Activated naive CD4-positive, alpha-beta T cell treated with anti-CD3 and anti-CD28 coated beads, Interleukin-2, amount 50 U/mL, for 24 hours (primary cell): ENCODE data around the gene AADAC.
"Not testable (repeated sequence)": the region's sequence is repeated elsewhere in the genome, so short reads cannot be mapped to it uniquely, and the experiment has no call there.

Experiments
- H3K27ac Mint-ChIP-seq: one replicate; pipeline ENCODE4 v1.8.0; 2021; ENCODE audit warnings: mild to moderate bottlenecking, mixed read lengths
- H3K27me3 Mint-ChIP-seq: one replicate; pipeline ENCODE4 v1.8.0; 2021; ENCODE audit warnings: mixed read lengths
- H3K36me3 Mint-ChIP-seq: one replicate; pipeline ENCODE4 v1.8.0; 2021; ENCODE audit warnings: mixed read lengths
- H3K4me1 Mint-ChIP-seq: one replicate; pipeline ENCODE4 v1.8.0; 2021; ENCODE audit warnings: mixed read lengths
- H3K4me3 Mint-ChIP-seq: one replicate; pipeline ENCODE4 v1.8.0; 2021; ENCODE audit warnings: mild to moderate bottlenecking, mixed read lengths
- H3K9me3 Mint-ChIP-seq: one replicate; pipeline ENCODE4 v1.8.0; 2021; ENCODE audit warnings: mixed read lengths

Gene AADAC, protein sequence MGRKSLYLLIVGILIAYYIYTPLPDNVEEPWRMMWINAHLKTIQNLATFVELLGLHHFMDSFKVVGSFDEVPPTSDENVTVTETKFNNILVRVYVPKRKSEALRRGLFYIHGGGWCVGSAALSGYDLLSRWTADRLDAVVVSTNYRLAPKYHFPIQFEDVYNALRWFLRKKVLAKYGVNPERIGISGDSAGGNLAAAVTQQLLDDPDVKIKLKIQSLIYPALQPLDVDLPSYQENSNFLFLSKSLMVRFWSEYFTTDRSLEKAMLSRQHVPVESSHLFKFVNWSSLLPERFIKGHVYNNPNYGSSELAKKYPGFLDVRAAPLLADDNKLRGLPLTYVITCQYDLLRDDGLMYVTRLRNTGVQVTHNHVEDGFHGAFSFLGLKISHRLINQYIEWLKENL

DNA sequence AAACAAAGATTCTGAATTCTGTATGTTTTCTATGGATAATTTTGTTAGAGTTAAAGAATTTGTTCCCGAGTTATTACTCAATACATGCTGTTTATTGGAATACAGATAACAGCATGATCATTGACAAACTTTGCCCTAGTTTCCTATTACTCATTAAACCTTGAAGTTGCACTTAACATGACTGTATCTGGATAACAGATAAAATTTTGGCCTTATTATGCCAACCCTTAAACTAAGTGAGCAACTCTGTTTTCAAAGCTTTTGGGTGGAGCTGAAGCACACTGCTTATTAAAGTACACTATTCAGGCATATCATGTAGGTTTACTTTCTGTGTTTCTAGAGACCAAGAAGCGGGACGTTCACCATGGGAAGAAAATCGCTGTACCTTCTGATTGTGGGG is at the start of gene AADAC:
AADAC (plus strand) TSS at position 318 of the 400 bp plus-strand sequence; CDS start at position 365, 47 bp downstream.
- peaks cover under 1% of the 10 kb centered on the region for H3K9me3 Mint-ChIP-seq

DNA sequence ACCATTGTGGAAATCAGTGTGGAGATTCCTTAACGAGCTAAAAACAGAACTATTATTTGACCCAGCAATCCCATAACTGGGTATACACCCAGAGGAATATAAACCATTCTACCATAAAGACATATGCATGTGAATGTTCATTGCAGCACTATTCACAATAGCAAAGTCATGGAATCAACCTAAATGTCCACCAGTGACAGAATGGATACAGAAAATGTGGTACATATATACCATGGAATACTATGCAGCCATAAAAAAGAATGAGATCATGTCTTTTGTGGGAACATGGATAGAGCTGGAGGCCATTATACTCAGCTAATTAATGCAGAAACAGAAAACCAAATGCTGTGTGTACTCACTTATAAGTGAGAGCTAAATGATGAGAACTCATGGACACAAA is 49.2 kb upstream of the AADAC start:
- H3K9me3 Mint-ChIP-seq, H3K4me3 Mint-ChIP-seq, H3K27me3 Mint-ChIP-seq, H3K4me1 Mint-ChIP-seq, H3K36me3 Mint-ChIP-seq, H3K27ac Mint-ChIP-seq: not testable (repeated sequence)

More for the DNA sequence above, at the start of gene AADAC:
- no peak within 1 kb of the TSS for H3K4me3 Mint-ChIP-seq
- no peaks in the 10 kb centered on the region for H3K36me3 Mint-ChIP-seq
- no peaks in the 10 kb centered on the region for H3K4me1 Mint-ChIP-seq
- H3K27ac Mint-ChIP-seq: no peak within 1 kb of the TSS
- H3K27me3 Mint-ChIP-seq: peaks cover 6% of the 10 kb centered on the region

DNA sequence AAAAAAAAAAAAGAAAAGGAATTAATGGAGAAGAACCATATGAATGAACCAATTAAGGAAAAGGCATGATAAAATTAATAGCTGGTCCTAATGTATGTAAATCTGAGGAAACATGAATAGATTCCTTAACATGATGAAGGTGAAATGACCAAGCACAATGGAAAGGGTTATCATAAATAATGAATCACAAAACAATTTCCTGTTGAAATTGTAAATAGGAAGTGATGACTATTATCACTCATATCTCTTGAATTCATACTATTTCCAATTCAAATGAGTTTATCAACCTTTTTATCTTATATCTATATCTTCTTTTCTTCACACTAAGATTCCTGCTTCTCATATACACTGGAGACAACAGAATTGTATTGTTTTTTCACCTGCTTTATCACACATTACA is 48.2 kb upstream of the AADAC start:
- peaks cover 3% of the 10 kb centered on the region for H3K27me3 Mint-ChIP-seq

DNA sequence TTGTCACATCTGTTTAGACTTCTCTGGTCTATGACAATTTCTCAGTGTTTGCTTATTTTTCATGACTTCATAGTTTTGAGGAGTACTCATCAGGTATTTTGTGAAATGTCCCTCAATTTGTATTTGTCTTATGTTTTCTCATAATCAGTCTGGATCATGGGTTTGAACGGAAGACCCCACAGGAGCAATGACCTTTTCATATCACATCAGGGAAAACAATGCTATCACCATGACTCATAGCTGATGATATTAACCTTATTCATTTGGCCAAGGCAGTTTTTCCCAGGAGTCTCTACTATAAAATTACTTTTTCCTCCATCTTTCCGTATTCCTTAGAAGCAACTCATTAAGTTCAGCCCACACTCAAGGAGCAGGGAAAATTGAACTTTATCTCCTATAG is 47.5 kb upstream of the AADAC start:
- Mint-ChIP-seq H3K36me3 (no peaks in the 10 kb centered on the region), H3K4me1 (no peaks in the 10 kb centered on the region), H3K9me3 (no peaks in the 10 kb centered on the region), H3K4me3 (no peak overlapping the region), H3K27ac (no peak overlapping the region), H3K27me3 (peaks cover 3% of the 10 kb centered on the region)

More for the DNA sequence above, 48.2 kb upstream of the AADAC start:
- Mint-ChIP-seq H3K9me3 (no peaks in the 10 kb centered on the region), H3K27ac (no peak overlapping the region), H3K4me3 (no peak overlapping the region), H3K4me1 (no peaks in the 10 kb centered on the region), H3K36me3 (no peaks in the 10 kb centered on the region)

DNA sequence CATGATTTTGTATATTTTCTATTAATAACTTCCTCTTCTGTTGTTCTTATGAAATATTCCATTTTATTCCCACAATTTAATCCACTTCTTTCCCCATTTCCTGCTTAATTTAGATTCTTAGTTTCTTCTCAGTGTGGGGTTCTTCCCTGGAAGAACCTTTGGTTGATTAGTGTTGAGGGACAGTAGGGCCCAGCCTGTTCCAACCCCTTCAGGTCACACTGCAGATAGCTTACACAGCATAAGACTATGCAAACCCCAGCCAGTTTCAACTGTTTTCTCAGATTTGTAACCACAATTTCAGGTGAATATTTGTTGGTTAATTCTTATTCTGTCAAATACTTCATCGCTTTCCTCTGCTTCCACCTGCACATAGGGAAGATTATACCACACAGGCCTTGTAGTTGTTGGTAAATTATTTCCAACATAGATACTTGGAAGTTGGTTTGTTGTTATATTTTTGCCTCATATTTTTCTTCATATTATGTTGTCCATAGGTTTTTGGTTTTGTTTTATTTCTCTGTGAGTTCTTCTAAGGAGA is 45.5 kb upstream of the AADAC start:
- H3K9me3 Mint-ChIP-seq: no peaks in the 10 kb centered on the region
- H3K4me1 Mint-ChIP-seq: no peaks in the 10 kb centered on the region

DNA sequence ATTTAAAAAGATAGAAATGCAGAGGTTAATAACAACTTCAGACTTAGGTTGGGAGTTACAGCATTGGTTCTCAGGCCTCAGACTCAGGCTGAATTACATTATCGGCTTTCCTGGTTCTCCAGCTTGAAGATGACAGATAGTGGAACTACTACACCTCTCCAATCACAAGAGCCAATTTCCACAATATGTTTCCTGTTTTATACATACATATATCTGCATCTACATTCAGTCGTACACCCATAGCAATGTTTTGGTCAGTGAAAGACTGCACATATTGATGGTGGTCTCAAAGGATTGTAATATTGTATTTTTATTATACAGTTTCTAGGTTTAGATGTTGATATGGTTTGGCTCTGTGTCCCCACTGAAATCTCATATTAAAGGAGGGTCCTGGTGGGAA is 44.7 kb upstream of the AADAC start:
- no peak overlapping the region for H3K4me3 Mint-ChIP-seq
- H3K4me1 Mint-ChIP-seq: no peaks in the 10 kb centered on the region
- no peaks in the 10 kb centered on the region for H3K36me3 Mint-ChIP-seq
- no peaks in the 10 kb centered on the region for H3K9me3 Mint-ChIP-seq
- peaks cover 5% of the 10 kb centered on the region for H3K27me3 Mint-ChIP-seq
- no peak overlapping the region for H3K27ac Mint-ChIP-seq

More for the DNA sequence above, 45.5 kb upstream of the AADAC start:
- Mint-ChIP-seq H3K27ac (no peak overlapping the region), H3K36me3 (no peaks in the 10 kb centered on the region), H3K27me3 (peaks cover 5% of the 10 kb centered on the region), H3K4me3 (no peak overlapping the region)

DNA sequence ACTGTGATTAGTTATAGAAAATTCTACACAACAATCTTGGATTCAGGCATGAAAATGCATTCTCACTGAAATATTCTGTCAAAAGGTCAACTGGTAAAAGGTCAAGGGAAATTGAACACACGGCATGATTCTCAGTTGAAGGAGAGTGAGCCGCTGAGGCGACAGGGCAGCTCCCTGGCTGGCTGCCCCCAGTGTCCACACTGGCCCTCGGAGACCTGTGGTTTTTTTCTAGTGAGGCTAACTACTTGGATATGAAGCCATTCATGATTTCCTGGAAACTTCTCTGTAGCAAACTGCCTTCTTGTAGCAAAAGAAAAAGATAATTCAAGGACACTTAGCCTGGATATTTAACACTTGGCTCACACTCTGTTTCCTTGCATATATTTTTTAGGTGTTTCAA is 43.0 kb upstream of the AADAC start:
- Mint-ChIP-seq H3K36me3 (no peaks in the 10 kb centered on the region), H3K4me1 (no peaks in the 10 kb centered on the region), H3K27ac (no peak overlapping the region)

DNA sequence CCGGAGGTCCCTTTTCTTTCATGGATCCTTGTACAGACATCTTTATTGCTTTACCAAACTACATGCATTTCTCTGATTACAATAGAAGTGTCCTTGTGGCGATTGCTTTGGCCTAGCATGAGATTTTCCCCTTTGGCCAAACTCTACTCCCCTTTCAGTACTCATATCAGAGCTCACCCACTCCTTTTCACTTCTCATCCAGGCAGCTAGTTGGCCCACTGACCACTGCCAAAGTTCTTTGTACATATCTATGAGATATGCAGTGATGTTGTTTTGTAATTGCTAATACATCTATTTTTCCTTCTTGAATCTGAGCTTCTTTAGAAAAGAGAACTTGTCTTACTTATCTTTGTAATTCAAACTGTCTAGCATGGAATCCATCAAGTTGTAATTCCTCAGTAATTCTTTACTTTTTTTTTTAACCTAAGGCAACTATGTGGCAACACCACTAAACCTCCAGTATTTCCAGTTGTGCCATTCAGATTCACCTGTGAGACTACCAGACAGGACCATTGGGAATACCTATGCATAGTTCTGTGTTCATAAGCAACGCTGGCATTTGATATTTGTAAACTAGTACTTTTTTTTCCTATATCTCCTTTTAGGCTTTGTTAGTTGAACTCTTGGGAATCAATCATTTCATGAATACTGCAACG is 41.0 kb upstream of the AADAC start:
- no peak overlapping the region for H3K4me3 Mint-ChIP-seq
- H3K4me1 Mint-ChIP-seq: no peaks in the 10 kb centered on the region
- no peak overlapping the region for H3K27ac Mint-ChIP-seq
- H3K9me3 Mint-ChIP-seq: no peaks in the 10 kb centered on the region
- H3K36me3 Mint-ChIP-seq: no peaks in the 10 kb centered on the region
- H3K27me3 Mint-ChIP-seq: peaks cover 2% of the 10 kb centered on the region

More for the DNA sequence above, 43.0 kb upstream of the AADAC start:
- Mint-ChIP-seq H3K27me3 (peaks cover 5% of the 10 kb centered on the region), H3K9me3 (no peaks in the 10 kb centered on the region), H3K4me3 (no peak overlapping the region)

DNA sequence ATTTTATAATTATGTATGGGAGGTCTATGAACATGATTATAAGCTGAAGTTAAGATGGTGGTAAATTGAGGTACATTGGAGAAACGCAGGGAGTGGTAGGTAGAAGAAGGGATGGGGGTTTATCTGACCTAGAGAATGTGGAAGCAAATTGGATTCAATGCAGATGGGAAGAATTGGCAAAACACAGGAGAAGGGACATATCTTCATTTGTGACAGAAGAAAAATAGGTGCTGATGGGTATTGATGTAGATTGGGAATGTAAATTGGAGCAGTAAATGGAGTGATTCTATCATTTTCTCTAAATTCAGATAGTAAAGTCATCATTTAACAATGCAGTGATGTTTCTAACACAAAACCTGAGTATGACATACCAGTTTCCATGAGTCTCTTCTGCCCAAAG is 39.7 kb upstream of the AADAC start:
- Mint-ChIP-seq H3K4me1 (no peaks in the 10 kb centered on the region), H3K27ac (no peak overlapping the region), H3K27me3 (peaks cover 6% of the 10 kb centered on the region), H3K9me3 (no peaks in the 10 kb centered on the region), H3K36me3 (no peaks in the 10 kb centered on the region), H3K4me3 (no peak overlapping the region)

DNA sequence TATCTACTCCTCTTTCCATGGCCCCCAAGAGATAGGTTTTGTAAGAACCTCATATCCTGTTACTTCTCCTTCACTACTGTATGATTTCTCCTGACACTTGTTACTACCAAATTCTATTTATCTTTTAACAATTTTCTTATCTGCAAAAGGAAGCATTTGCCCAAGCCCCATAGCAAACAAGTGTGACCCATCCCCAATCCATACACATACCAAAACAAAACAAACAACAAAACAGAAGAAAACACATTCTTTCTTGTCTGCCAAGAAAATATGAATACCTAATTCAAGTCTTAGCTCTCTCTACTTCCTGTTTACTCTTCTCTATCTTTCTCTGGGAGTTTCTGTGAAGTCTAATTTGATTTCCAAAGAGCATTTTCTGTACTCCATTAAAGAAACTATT is 39.0 kb upstream of the AADAC start:
- no peak overlapping the region for H3K27ac Mint-ChIP-seq
- peaks cover 6% of the 10 kb centered on the region for H3K27me3 Mint-ChIP-seq
- H3K4me3 Mint-ChIP-seq: no peak overlapping the region

DNA sequence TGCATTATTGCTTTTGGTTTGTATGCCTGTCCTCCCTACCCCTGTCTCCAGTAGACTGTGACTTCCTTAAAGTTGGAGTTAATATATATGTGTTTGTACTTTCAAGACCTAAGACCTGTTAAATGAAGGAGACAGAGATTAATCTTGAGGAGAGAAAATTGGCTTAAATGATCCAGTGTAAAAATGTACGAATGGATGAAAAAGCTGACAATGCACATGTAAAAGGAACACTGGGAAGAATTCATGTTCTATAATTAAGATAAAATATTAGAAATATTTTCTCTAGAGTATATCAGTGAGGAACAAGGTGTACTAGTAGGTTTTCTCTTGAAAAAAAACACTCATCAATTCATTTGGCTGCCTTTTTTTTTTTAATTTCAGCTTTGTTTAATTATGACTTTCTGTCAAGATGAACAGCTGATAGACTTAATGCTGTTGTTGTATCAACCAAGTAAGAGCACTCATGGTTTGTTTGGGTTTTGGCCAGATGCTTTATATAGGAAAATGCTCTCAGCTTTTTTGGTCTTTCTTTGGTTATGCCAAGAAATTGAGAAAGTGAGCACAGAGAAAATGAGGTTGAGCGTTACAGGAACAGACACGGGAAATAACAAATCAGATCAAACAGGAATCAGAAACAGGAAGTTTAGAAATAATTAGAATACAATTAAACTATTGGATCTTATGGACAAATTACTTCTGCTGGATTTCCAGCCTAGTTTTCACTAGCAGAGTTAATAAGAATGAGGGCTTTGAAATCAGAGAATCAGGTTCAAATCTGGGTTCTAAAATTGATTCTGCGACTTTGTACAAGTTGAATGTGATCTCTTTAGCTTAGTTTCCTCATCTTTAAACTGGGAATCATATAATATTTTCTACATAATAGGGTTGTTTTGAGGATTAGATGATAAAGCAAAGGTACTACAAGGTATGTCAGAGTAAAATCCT is 38.3 kb upstream of the AADAC start:
- Mint-ChIP-seq H3K4me1 (no peaks in the 10 kb centered on the region), H3K27me3 (peaks cover 6% of the 10 kb centered on the region), H3K9me3 (no peaks in the 10 kb centered on the region), H3K36me3 (no peaks in the 10 kb centered on the region), H3K27ac (no peak overlapping the region), H3K4me3 (no peak overlapping the region)

More for the DNA sequence above, 39.0 kb upstream of the AADAC start:
- H3K9me3 Mint-ChIP-seq: no peaks in the 10 kb centered on the region
- no peaks in the 10 kb centered on the region for H3K4me1 Mint-ChIP-seq
- no peaks in the 10 kb centered on the region for H3K36me3 Mint-ChIP-seq

DNA sequence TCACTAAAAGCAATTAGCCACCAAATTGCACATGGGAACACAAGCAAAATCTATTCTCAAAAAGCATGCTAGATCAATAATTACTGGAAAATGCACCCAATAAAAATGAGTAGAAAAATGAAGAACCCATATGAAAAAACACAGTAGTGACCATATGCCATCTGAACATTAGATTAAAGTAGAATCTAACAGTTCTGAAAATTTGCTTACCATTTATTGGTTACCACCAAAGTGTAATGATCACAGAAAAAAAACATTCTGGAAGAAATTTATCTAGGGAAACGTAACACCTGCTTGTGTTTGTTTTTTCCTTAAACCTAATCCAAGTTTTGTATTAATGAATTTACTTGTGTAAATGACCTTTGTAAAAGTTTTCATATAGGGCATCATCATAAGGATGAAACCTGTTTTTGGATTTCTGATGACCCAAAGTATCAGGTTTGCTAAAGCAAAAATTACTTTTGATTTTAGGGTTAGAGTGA is 37.6 kb upstream of the AADAC start:
- no peak overlapping the region for H3K27ac Mint-ChIP-seq
- no peak overlapping the region for H3K4me3 Mint-ChIP-seq
- no peaks in the 10 kb centered on the region for H3K4me1 Mint-ChIP-seq
- no peaks in the 10 kb centered on the region for H3K9me3 Mint-ChIP-seq
- no peaks in the 10 kb centered on the region for H3K36me3 Mint-ChIP-seq
- peaks cover 6% of the 10 kb centered on the region for H3K27me3 Mint-ChIP-seq

DNA sequence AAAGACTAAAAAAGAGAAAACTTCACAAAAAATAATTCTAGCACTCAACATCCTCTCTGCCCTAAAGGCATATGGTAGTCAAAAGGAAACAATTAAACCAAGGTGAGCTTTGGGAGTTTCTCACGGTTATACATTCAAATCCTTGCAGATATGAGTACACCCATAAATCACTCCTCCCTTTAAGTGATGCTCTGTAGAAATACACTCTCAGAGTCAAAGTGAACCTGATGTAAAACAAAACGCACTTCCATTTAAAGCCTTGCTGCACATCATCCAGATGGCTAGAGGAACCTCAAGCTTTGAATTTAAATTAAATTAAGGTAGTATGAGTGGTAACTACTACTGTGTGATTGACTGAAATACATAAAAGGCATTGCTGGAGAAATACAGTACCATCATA is 36.0 kb upstream of the AADAC start:
- no peak overlapping the region for H3K4me3 Mint-ChIP-seq
- no peaks in the 10 kb centered on the region for H3K9me3 Mint-ChIP-seq
- no peak overlapping the region for H3K27ac Mint-ChIP-seq
- H3K36me3 Mint-ChIP-seq: no peaks in the 10 kb centered on the region
- no peaks in the 10 kb centered on the region for H3K4me1 Mint-ChIP-seq
- H3K27me3 Mint-ChIP-seq: peaks cover 5% of the 10 kb centered on the region

DNA sequence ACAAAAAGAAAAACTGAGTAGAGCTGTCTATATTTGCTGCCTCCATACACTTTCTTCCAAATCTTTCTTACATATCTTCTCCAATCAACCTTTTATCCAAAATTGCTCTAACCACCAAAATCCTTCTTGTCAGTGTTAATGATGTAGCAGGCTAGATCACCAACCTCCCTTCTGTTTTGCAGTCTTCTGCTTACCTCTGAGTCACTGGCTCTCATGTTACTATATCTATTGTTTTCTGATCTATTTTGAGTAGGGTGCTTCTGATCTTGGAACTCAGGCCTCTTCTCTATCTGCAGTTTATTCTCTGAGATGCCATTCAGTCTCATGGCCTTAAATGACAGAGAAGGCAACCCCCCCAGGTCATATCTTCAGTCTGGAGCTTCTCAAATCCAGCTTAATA is 26.3 kb upstream of the AADAC start:
- Mint-ChIP-seq H3K4me1 (no peaks in the 10 kb centered on the region), H3K36me3 (no peaks in the 10 kb centered on the region), H3K27ac (no peak overlapping the region), H3K9me3 (peaks cover 7% of the 10 kb centered on the region), H3K4me3 (no peak overlapping the region), H3K27me3 (peaks cover 2% of the 10 kb centered on the region)

DNA sequence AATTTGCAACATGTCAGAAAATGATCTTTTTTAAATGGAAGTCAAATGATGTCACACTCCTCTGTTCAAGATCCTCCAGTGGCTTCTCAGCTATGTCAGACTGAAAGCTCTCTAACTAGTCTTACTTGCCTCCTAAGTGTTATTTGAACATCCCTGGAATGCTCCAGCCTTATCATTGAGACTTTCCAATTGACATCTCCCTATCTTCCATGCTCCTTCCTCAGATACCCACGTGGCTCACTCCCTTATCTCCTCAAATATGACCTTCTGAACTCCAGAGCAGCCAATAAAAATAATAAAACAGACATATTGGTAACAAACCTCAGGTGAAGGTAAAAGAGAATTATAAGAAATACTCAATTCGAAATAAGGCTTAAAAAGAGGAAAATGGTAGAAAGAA is 25.5 kb upstream of the AADAC start:
- Mint-ChIP-seq H3K4me1 (no peaks in the 10 kb centered on the region), H3K27me3 (peaks cover 2% of the 10 kb centered on the region), H3K36me3 (no peaks in the 10 kb centered on the region), H3K9me3 (peaks cover 7% of the 10 kb centered on the region), H3K27ac (no peak overlapping the region), H3K4me3 (no peak overlapping the region)
